ENCODE data around the gene CACNA1F.

The CACNA1F gene

GRCh38 chrX:49165901-49166881, 66.9 kb downstream of the CACNA1F start:
- no peak for TF ChIP-seq CREB5 (CRISPR knock-in tag; IDR thresholded peaks at IDR 0.05; ENCODE audit: low read depth)
- TF ChIP-seq POU6F1 (CRISPR knock-in tag; IDR thresholded peaks at IDR 0.05; ENCODE audit: borderline replicate concordance, low read depth): no peak
- TF ChIP-seq TCF4 (CRISPR knock-in tag; IDR thresholded peaks at IDR 0.05; ENCODE audit: borderline replicate concordance): no peak
- ATAC-seq: peak; percentile 8

GRCh38 chrX:49164589-49165360, 68.4 kb downstream of the CACNA1F start:
- no peak for ATAC-seq
- TF ChIP-seq CREB5 (CRISPR knock-in tag; IDR thresholded peaks at IDR 0.05; ENCODE audit: low read depth): no peak
- no peak for TF ChIP-seq PPARA (CRISPR knock-in tag; IDR thresholded peaks at IDR 0.05; ENCODE audit: borderline replicate concordance)
- TF ChIP-seq CSDC2 (CRISPR knock-in tag; IDR thresholded peaks at IDR 0.05): no peak
- TF ChIP-seq ARNTL (CRISPR knock-in tag; IDR thresholded peaks at IDR 0.05; ENCODE audit: borderline replicate concordance, low read depth): no peak
- TF ChIP-seq GLIS3 (CRISPR knock-in tag; IDR thresholded peaks at IDR 0.05): no peak
- TF ChIP-seq ESRRG (CRISPR knock-in tag; IDR thresholded peaks at IDR 0.05): no peak
- TF ChIP-seq PATZ1 (CRISPR knock-in tag; IDR thresholded peaks at IDR 0.05; ENCODE audit: borderline replicate concordance): no peak
- TF ChIP-seq ZNF70 (CRISPR knock-in tag; IDR thresholded peaks at IDR 0.05): no peak
- no peak for TF ChIP-seq ISL1 (CRISPR knock-in tag; IDR thresholded peaks at IDR 0.05)
- no peak for TF ChIP-seq TSHZ2 (CRISPR knock-in tag; IDR thresholded peaks at IDR 0.05)
- TF ChIP-seq OSR1 (CRISPR knock-in tag; IDR thresholded peaks at IDR 0.05): no peak
- TF ChIP-seq ZFP30 (CRISPR knock-in tag; IDR thresholded peaks at IDR 0.05): no peak
- no peak for TF ChIP-seq ZFP3 (CRISPR knock-in tag; IDR thresholded peaks at IDR 0.05)
- TF ChIP-seq CSRNP3 (CRISPR knock-in tag; IDR thresholded peaks at IDR 0.05): no peak
- TF ChIP-seq RARB (CRISPR knock-in tag; IDR thresholded peaks at IDR 0.05): no peak
- no peak for TF ChIP-seq TOX (CRISPR knock-in tag; IDR thresholded peaks at IDR 0.05; ENCODE audit: borderline replicate concordance)
- no peak for TF ChIP-seq BACH2 (CRISPR knock-in tag; IDR thresholded peaks at IDR 0.05; ENCODE audit: borderline replicate concordance)
- TF ChIP-seq TCF4 (CRISPR knock-in tag; IDR thresholded peaks at IDR 0.05; ENCODE audit: borderline replicate concordance): no peak

All from SK-N-SH treated with all-trans-retinoic acid at 6 μM for 48 hours (cell line).